LNCAP (cell line): Measurements from ENCODE around the gene TTC31.

Experiments
- CTCF ChIP-seq: fragments of 450-650 bp; IDR thresholded peaks from 2 replicates; pipeline ENCODE4 v1.5.1; 2017; ENCODE audit warnings: mild to moderate bottlenecking

The TTC31 gene

GRCh38 chr2:74461187-74462053 is 21.5 kb upstream of the TTC31 start:
- TF ChIP-seq CTCF = no peak

DNA sequence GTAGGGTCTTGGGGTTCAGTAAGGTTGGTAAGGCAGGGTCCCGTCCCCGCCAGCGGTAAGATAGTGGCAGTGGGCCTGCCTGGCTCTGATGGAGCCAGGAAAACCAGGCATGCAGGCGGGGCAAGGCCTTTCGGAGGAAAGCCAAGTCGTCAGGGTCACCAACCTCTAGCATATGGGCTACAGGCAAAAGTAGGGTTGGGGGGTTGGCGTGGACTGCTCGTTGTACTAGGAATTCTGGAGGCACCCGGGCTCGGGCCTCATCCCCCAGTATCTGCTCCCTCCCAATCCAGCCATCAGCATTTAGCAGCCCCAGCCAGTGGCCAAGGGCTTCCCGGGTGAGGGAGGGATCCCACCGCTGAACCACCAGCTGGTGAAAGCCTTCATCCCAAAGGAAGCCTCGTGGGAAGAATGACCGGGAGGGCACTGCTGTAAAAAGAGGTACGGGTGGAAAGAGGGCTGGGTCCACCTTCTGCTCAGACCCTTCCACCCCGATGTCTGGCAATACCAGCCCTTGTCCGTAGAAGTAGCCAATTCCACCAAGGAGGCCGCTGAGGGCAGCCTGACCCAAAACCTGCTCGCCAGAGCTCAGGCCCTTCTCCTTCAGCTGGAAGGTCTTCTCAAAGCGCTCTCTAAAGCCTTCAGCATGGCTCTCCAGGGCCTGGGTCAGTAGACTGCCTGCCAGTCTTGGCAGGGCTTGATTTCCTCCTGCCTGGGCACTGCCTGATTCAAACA is 20.7 kb upstream of the TTC31 start:
- no peak for TF ChIP-seq CTCF

DNA sequence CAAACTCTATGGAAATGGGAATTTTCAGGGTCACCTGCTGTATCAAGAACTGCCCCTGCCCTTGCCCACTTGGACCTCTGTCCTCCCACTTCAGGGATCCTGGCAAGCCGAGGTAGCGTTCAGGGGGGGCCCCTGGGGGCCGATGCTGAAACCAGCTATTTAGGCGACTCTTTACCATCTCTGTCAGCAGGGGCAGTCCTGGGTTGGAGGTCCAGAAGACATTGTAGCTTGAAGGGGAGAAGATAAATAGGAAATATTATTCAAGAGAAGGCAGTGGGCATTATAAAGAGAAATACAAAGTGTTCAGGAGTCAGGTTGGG is 20.1 kb upstream of the TTC31 start:
- TF ChIP-seq CTCF = no peak

- TF ChIP-seq CTCF = no peak
Observed at GRCh38 chr2:74464406-74464805, 18.5 kb upstream of the TTC31 start.

DNA sequence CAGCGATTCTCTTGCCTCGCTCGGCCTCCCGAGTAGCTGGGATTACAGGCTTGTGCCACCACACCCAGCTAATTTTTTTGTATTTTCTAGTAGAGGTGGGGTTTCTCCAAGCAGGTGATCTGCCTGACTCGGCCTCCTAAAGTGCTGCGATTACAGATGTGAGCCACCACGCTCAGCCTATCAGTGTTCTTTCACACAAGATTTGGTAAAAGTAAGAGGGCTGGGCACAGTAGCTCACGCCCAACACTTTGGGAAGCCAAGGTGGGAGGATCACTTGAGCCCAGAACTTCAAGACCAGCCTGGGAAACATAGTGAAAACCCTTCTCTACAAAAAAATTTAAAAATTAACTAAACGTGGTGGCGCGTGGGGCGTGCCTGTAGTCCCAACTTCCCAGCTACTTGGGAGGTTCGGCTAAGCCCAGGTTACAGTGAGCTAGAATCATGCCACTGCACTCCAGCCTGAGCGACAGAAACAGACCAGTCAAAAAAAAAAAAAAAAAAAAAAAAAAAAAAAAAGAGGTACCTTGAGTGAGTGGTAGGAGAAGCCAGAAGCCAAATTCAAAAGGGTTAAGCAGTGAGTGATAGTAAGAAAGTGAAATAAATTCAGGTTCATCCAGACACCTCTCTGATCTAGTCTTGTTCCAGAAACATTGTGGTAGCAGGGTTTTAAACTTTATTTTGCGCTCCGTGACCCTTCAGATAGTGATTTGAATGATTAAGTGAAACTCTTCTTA is 11.4 kb upstream of the TTC31 start:
- no peak for TF ChIP-seq CTCF

- no peak for TF ChIP-seq CTCF
Observed at GRCh38 chr2:74472086-74472944, 10.6 kb upstream of the TTC31 start, which contains the start of gene MRPL53. Gene MRPL53, minus strand, starts transcription at chr2:74472680. Its CDS starts 20 bp downstream, at chr2:74472660.

- no peak for TF ChIP-seq CTCF
Observed at GRCh38 chr2:74472945-74473258, 10.0 kb upstream of the TTC31 start.
